GM21390 (cell line): Measurements from ENCODE around the gene FANCE.

ENCODE experiments used
- ATAC-seq: cut with Tn5 transposase; IDR thresholded peaks from one replicate; pipeline ENCODE4 v1.9.1; 2021; ENCODE audit not compliant: unreplicated experiment

Gene FANCE

DNA sequence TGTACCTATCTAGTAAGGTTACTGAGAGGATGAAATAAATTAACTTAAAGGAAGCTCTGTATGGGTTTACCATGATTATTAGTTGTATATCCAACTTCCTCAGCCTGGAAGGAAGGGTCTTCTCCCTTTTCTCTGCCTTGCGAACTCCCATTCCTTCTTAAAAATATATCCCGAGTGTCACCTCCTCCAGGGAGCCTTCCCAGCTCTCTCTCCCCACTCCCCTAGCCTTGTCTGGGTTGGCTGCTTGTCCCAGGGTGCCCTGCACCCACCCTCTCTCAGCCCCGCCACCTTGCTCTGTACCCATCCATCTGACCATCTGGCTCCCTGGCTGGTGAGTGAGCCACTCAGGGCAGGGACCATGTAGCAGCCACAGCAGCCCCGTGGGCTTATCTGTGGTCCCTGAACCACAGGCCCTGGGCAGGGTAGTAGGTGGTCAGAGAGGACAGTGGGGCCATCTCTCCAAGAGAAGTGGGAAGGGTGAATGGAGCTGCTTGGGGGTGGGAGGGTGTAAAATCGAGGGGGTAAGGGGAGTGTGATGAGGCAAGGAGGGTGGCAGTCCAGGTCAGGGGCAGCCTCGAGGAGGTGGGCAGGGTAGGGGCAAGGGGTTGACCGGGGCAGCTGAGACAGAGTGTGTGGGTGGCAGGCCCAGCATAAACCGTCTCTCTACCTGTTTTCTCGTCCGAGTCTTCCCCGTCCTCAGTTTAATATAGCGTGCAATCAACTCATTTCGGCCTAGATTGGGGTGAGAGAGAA lies 31.9 kb downstream of the FANCE start:
- no peak for ATAC-seq

DNA sequence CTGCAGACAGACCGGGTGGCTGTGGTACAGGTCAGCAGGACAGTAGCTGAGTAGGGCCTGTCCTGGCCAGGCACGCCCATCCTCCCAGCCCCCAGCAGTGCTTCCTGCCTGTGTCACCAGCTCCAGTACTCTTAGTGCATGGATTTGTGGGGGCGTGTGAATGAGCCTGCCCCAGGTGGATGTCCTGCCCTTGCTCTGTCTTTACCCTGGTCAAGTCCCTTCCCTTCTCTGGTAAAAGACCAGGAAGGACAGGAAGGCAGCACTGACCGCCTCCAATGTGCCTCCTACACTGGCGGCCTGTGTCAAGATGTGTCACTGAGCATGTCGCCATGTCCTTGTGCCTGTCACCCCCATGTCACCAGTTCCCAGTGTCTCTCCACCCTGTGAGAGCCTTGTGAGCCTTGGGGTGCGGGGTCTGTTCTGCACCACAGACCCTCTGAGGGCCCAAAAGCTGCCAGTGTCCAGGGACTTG lies 32.8 kb downstream of the FANCE start:
- ATAC-seq = no peak

GRCh38 chr6:35485402-35485877 lies 33.3 kb downstream of the FANCE start:
- ATAC-seq = no peak

DNA sequence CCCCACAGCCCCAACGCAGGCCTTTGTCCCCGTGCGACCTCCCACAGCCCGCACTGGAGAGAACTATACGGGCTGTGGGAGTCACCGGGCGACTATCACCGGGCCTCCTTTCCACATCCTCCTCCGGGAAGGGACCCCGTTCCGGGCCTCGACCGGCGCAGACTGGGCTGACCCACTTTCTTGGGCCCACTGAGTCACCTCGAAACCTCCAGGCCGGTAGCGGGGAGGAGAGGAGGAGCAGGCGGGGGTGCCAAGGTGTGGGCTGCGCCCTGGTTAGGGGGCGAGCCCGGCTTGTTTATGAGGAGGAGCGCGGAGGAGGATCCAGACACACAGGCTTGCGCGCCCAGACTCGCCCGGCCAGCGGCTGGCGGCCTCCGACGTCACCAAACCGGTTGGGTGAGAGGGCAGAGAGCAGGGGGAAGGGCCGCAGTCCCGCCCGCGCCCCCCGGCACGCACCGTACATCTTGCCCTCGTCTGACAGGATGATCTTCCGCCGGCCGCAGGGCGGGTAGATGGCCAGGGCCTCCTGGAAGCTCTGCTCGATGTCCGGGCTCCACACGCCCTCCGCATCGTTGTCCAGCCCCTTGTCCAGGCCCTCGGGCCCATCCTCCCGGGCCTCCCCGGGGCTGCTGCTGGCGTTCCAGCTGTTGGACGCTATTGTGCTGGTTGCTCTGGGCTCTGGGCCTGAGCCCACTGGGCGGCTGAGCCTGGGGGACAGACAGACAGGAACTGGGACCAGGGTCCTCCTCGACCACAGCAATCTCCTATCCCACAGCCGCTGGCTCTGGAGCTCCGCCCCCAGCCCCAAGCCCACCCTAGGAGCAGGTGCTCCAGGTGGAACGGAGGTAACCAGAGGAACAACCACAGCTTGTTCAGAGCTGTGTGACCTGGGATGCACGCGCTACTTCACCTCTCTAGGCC lies 34.1 kb downstream of the FANCE start:
- ATAC-seq = no peak

GRCh38 chr6:35487658-35488516 lies 35.7 kb downstream of the FANCE start:
- ATAC-seq = no peak

DNA sequence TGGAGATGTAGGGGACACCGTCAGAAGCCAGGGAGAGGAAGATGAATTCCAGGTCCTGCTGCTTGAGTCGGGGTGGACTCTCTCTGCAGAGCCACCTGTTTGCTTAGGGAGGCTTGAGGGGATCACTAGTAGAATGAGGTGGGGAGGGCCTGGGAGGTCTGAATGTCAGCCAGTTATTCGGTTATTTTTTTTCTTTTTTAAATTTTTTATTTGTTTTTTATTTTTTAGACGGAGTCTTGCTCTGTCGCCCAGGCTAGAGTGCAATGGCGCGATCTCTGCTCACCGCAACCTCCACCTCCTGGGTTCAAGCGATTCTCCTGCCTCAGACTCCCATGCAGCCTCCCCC lies 36.4 kb downstream of the FANCE start:
- no peak for ATAC-seq

DNA sequence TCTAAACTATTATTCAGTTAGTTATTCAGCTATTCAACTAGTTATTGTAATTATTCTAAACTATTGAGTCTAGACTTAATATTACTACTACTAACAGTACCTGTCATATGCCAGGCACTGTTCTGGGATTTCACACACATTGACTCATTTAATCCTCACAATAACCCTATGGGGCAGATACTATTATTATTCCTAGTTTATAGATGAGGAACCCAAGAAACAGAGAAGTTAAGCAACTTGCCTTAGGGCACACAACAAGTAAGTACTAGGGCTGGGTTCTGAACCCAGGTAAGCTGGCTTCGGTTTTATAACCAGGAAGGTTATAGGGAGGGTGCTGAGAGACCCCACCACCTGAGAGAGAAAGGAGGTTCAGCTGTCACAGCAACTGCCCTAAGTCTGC lies 36.9 kb downstream of the FANCE start:
- no peak for ATAC-seq

DNA sequence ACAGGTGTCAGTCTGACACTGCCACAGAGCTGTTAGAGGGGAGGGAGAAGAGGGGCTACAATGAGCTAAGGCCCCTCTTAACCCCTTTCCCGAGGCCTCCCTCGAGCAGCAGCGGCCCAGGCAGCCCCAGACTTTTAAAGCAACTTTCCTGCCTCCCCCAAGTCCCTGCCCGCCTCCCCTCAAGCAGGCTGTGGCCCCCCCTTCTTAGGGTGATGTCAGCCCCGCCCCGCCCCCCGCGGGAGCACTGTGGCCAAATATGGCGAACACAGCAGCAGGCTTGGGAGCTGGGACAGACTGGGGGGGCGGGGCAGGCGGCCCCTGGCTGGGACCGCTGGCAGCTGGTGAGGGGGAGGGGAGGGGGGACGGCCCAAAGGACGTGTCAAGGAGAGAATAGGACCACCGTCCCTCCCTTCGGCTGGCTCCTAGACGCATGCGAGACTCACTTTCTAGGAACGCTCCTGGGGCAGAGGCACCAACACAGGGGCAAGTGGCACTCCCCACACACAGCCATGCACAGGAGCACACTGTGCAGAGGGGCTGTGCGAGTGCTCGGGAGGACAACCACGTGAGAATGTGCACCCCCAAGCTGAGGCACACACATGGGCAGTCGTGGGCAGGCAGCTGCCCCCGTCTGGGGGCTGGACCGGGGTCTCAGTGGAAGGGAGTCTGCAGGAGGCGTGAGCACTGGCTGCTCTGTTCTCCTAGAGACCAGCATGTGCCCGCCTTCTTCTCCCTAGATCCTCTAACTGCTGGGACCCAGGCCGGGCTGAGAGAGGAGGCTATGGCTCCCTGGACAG lies 38.1 kb downstream of the FANCE start:
- ATAC-seq = no peak

- ATAC-seq = no peak
Observed at GRCh38 chr6:35490821-35491557, 38.9 kb downstream of the FANCE start.

DNA sequence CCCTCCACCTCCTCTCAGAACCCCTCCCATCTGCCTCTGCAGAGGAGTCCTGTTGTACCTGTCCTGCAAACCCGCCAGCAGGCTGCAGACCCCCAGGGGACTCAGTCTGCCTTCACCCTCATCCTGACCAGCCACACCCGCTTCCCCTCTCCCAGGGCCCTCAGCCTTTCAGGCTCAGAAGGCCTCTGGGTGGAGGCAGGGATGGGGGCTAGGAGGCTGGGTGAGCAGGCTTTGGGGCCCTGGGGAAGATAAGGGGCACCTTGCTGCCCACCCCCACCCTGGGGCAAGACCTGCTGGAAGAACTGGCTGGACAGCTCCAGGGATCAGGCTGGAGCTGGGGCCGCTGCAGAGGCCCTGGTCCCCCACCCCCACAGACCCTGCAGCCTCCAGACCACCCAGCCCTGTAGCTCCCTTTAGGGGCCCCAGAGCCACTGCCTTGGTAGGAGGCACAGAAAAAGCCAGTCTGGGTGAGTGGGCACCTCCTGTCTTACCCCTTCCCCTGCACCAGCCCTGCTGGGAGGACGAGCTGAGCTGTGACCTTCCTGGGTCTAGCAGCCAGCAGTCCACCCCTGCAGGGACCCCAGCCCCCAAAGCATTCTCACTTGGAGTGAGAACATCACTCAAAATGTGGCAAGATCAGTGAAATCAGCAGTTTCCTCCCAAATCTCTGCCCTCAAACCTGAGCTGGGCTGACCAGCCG lies 39.6 kb downstream of the FANCE start:
- ATAC-seq = no peak

GRCh38 chr6:35492258-35492973 lies 40.3 kb downstream of the FANCE start:
- ATAC-seq = no peak

DNA sequence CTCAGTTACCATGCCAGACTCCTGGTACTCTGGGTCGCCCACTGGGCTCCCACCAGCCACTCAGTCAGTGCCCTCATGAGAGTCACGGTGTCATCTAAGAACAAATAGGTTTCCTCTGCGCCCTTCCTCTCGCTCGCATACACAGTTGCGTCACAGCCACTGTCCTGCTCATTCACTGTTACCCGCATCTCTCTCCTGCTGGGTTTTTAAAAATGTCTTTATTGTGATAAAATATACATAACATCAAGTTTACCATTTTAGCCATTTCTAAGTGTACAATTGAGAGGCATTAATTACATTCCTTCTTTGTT lies 40.8 kb downstream of the FANCE start:
- no peak for ATAC-seq

GRCh38 chr6:35493307-35493983 lies 41.3 kb downstream of the FANCE start:
- no peak for ATAC-seq

DNA sequence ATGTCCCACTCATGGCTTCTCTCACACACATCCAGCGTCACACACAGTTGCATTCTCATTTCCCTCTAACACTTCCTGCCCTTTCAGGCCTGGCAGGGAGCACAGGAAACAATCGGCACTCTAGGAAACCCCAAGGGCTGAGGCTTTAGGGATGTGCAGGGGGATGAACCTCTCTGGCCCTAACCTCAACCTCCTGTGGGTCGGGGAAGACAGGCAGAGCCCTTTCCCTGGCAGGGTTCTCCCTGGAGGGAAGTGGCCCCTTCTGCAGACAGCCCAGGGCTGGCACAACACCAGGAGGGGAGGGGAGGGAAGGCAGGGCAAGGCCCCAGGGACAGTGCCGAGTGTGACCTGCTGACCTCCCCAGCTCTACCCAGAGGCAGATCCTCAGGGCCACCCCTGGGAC lies 42.0 kb downstream of the FANCE start:
- no peak for ATAC-seq

DNA sequence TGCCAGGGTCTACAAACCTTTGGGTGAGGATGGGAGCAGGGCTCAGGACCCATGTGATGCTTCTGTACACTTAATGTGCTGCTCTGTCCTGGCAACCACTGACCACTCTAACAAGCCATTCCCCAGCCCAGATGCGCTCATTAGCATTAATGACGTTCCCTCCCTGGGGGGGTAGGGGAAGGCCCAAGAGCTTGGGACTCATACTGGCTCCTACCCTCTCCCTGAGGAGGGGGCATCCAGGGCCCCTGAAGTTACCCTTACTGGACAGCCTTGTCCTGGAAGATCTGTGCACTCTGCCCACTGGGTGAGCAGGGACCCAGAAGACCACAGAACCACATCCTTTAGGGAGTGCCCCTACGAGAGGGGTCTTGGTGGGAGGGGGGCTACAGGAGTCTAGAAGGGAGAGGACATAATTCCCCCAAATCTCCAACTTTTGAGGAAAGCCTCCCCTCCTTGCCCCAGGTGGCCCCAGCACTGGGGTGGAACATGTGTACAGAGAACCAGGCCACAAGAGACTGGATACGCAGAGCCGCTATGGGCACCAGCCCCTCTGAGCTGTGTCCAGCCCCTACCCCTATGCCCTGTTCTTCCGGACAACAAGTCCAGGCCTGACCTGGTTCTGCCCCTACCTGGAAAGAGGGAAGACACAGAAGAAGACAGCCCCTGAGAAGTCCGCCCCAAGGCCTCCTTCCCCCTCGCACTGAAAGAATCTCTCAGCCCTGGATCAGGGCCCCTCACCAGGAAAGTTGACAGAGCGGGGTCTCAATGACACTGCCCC lies 43.3 kb downstream of the FANCE start:
- no peak for ATAC-seq

- ATAC-seq = no peak
Observed at GRCh38 chr6:35496036-35496840, 44.1 kb downstream of the FANCE start.
